H1 (cell line): ENCODE results near the gene SEPTIN1. TPM values are rescaled to one million over a fixed set of nuclear protein-coding genes. Genes with fewer than 3 reads are reported as not detected.

Experiments
- ATF3 ChIP-seq: IDR thresholded peaks from 2 replicates; pipeline ENCODE4 v1.6.1; 2011; ENCODE audit warnings: low read depth, mild to moderate bottlenecking, low read length; ENCODE audit not compliant: insufficient read depth
- BACH1 ChIP-seq: IDR thresholded peaks from 2 replicates; pipeline ENCODE4 v1.6.1; 2012; ENCODE audit warnings: low read length, improper control_type of control experiment
- BRCA1 ChIP-seq: IDR thresholded peaks from 2 replicates; pipeline ENCODE4 v1.6.1; 2012; ENCODE audit warnings: low read depth, low read length, improper control_type of control experiment
- CHD1 ChIP-seq: IDR thresholded peaks from 2 replicates; pipeline ENCODE4 v1.6.1; 2012; ENCODE audit warnings: low read depth, low read length, improper control_type of control experiment
- CREB1 ChIP-seq: IDR thresholded peaks from 2 replicates; pipeline ENCODE4 v1.6.1; 2012; ENCODE audit warnings: inconsistent platforms
- CTCF ChIP-seq, 3 experiments: IDR thresholded peaks; 1 replicate in 2 of 3; 2 replicates in 1 of 3; pipeline versions ENCODE4 v1.5.1 to v1.6.1; 2011; ENCODE audit warnings: low read length in 3 of 3, mild to moderate bottlenecking in 3 of 3, inconsistent platforms in 2 of 3, low read depth in 1 of 3, moderate library complexity in 1 of 3; ENCODE audit not compliant: insufficient read depth in 1 of 3; ENCODE audit errors: control extremely low read depth in 1 of 3
- E2F6 ChIP-seq: IDR thresholded peaks from 2 replicates; pipeline ENCODE4 v1.6.1; 2012; ENCODE audit warnings: inconsistent platforms
- EGR1 ChIP-seq: IDR thresholded peaks from 2 replicates; pipeline ENCODE4 v1.6.1; 2011; ENCODE audit warnings: low read depth, low read length, borderline replicate concordance
- HDAC2 ChIP-seq, 2 experiments: fragments of 300-600 bp in 1 of 2; sonication (generic) in 1 of 2; IDR thresholded peaks; 2 replicates each; pipeline ENCODE4 v1.6.1; 2011 to 2012; ENCODE audit warnings: low read depth in 2 of 2, low read length in 2 of 2, mild to moderate bottlenecking in 2 of 2, moderate library complexity in 2 of 2, borderline replicate concordance in 1 of 2, inconsistent platforms in 1 of 2
- KDM5A ChIP-seq: fragments of 200-600 bp; IDR thresholded peaks from 2 replicates; pipeline ENCODE4 v1.7.1; 2012; ENCODE audit warnings: mild to moderate bottlenecking, low read length, inconsistent platforms, mixed read lengths
- NANOG ChIP-seq: IDR thresholded peaks from 2 replicates; pipeline ENCODE4 v1.6.1; 2011; ENCODE audit warnings: low read length, low read depth, mild to moderate bottlenecking, inconsistent platforms; ENCODE audit not compliant: insufficient read depth, poor library complexity, severe bottlenecking
- NRF1 ChIP-seq: IDR thresholded peaks from 2 replicates; pipeline ENCODE4 v1.6.1; 2011; ENCODE audit warnings: mild to moderate bottlenecking, low read depth, low read length, improper control_type of control experiment
- RBBP5 ChIP-seq: IDR thresholded peaks from 2 replicates; pipeline ENCODE4 v1.7.1; 2012; ENCODE audit warnings: low read depth, mild to moderate bottlenecking, inconsistent platforms, low read length, moderate library complexity, borderline replicate concordance
- RXRA ChIP-seq: IDR thresholded peaks from 2 replicates; pipeline ENCODE4 v1.6.1; 2011; ENCODE audit warnings: low read depth, mild to moderate bottlenecking, low read length, moderate library complexity; ENCODE audit not compliant: insufficient read depth
- SIRT6 ChIP-seq: IDR thresholded peaks from one replicate; pipeline ENCODE4 v1.7.1; 2012; ENCODE audit warnings: low read length, inconsistent platforms
- SP4 ChIP-seq: IDR thresholded peaks from 2 replicates; pipeline ENCODE4 v1.6.1; 2012; ENCODE audit warnings: low read length, inconsistent platforms
- SRF ChIP-seq: IDR thresholded peaks from 2 replicates; pipeline ENCODE4 v1.6.1; 2011; ENCODE audit warnings: mild to moderate bottlenecking, low read depth, low read length, moderate library complexity
- USF2 ChIP-seq: IDR thresholded peaks from 2 replicates; pipeline ENCODE4 v1.6.1; 2011; ENCODE audit warnings: low read length, improper control_type of control experiment
- YY1 ChIP-seq: IDR thresholded peaks from 2 replicates; pipeline ENCODE4 v1.6.1; 2011; ENCODE audit warnings: low read depth, mild to moderate bottlenecking, low read length
- polyA plus RNA-seq, 7 experiments: library from polyadenylated mRNA; depleted of rRNA in 3 of 7; stranded (reverse) in 5 of 7; unstranded in 2 of 7; fragments of >200 nt in 5 of 7; fragments of 200-250 nt in 2 of 7; gene quantifications; 1 replicate in 5 of 7; 2 replicates in 1 of 7; 4 replicates in 1 of 7; pipeline versions ENCODE4 v1.2.1 to v1.2.3, GENCODE V29; 2011 to 2013; ENCODE audit warnings: missing spikeins in 2 of 7, mixed read lengths in 2 of 7
- total RNA-seq: library from RNA; stranded (reverse); fragmentation: NEBNext Ultra II Directional; extraction: Animal tissue kit (Norgen Biotek cat#: 25700); gene quantifications from 2 replicates; pipeline ENCODE4 v1.2.1, GENCODE V29; 2021

The SEPTIN1 gene
- total and polyA plus RNA-seq, 2 of the 8 experiments (the other 6 are each of a cell fraction or from before 2014, with no cell fraction given) = 0.24 to 1.4 TPM

GRCh38 chr16:30395155-30395991 is 13.0 kb upstream of the SEPTIN1 start, which contains the start of gene ZNF48 (continued):
- TF ChIP-seq NANOG (no peak), SIRT6 (no peak), SRF (no peak), KDM5A (no peak), NRF1 (0 out of 2 replicates have a peak, but pooled peaks have one; percentile 1), YY1 (no peak), CTCF (IDR thresholded peaks at IDR 0.05; ENCODE audit: control extremely low read depth in 1 of 3, insufficient read depth in 1 of 3, low read depth in 1 of 3, low read length in 3 of 3) (peak; percentile 43 to 69 (median 49)), RXRA (no peak), USF2 (no peak), SP4 (no peak), BRCA1 (no peak), CHD1 (no peak), E2F6 (no peak), BACH1 (peak; percentile 19; the same call in 1 of the 2 replicates), HDAC2 (IDR thresholded peaks at IDR 0.05; ENCODE audit: borderline replicate concordance in 1 of 2, low read depth in 2 of 2, low read length in 2 of 2) (no peak; a peak in 2 of 4 replicates), ATF3 (no peak), EGR1 (peak; percentile 88), CREB1 (peak; percentile 39), RBBP5 (peak; percentile 52; the same call in 1 of the 2 replicates)
